Fibroblast of skin of right biceps (primary cell): ENCODE data around the gene PDC.
"Not testable (repeated sequence)": the region's sequence is repeated elsewhere in the genome, so short reads cannot be mapped to it uniquely, and the experiment has no call there.

Experiments
- DNase-seq: peaks from one replicate; pipeline ENCODE4 v3.0.0-alpha.2; 2013

Gene PDC

DNA sequence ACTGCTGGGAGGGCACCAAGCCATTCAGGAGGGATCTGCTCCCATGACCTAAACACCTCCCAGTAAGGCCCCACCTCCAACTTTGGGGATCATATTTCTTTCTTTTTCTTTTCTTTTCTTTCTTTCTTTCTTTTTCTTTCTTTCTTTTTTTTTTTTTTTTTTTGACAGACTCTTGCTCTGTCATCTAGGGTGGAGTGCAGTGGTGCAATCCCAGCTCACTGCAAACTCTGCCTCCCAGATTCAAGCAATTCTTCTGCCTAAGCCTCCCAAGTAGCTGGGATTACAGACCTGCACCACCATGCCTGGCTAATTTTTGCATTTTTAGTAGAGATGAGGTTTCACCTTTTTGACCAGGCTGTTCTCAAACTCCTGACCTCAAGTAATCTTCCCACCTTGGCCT lies 4.6 kb upstream of the PDC start:
- not testable (repeated sequence) for DNase-seq

DNA sequence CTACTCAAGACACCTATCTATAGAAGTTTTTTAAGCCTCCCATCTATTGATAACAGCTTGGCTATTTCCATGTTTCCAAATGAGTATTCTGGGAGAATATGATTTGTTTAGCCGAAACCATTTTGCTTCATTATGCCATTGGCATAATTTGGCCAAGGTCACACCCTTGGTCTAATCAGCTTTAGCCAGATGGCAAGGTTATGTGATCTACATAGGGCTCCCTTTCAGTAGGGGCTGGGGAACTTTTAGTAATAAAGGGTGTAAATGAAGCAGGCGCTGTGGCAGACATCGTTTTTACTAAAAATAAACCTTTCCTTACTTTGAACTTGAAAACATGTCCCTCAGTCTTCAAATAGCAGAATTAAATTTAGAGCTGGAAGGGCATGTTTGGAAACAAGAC lies 3.0 kb upstream of the PDC start:
- DNase-seq: no peak

DNA sequence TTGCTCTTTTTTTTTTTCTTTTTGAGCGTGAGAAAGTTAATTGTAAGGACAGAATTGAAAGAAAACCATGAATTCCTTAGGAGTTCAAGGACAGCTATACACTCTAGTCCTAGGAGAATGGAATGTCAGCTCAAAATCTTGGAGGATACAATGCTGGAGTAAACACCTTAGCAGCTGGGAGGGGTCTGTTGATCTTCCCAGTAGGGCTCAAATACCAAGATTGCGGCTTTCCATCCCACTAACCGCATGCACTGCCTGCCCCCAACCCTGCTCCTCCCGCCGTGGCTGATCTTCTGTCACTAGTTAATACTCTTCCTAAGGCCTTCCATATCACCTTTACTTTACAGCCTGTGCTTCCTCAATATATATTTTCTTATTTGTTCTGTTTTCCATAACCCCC lies 2.6 kb upstream of the PDC start:
- no peak for DNase-seq

DNA sequence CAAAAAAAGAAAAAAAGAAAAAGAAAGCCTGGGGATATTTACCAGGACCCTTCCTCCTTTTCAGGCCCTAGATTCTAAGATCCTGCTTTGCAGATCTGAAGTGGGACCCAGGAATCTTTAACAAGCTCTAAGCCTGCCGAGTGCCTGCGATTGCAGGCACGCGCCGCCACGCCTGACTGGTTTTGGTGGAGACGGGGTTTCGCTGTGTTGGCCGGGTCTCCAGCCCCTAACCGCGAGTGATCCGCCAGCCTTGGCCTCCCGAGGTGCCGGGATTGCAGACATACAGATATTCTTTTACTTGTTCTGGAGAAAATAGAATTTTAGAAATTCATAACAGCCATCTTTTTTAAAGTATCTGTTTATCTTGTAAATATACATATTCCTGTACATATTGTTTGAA lies 1.8 kb downstream of the PDC start:
- not testable (repeated sequence) for DNase-seq

DNA sequence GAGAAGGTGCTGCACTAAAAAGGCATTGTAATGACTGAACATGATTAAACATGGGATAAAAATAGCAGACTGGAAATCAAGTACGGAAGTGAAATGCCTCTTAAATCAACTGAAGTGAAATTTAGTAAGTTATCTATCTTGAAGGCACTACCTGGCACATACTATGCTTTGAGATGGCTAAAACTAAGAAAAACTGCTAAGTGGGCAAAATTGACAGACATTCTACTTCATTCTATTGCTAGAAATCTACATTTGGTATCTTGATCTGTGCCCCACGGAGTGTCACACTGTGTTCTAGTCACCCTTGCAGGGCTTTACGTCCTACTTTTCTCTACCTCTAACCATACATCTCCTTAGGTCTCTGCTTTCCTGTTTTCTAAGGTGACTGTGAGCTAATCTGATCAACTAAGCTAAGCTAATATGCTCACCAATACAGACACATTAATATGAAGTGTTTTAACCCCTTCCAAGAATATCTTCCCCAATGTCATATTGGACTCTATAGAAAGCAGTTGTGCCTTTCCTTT lies 4.1 kb downstream of the PDC start:
- DNase-seq: no peak

DNA sequence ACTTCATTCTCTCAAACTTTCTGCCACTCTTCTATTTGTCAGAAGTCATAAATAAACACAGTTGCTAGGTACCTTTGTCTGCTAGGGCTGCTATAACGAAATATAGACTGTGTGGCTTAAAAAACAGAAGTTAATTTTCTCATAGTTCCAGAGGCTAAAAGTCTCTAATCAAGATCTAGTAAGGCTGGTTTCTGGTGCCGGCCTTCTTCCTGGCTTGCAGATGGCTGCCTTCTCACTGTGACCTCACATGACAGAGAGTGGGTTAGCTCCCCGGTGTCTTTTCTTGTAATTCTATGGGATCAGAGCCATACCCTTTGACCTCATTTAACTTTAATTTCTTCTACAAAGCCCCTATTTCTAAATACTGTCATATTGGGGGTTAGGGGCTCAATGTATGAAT lies 5.9 kb downstream of the PDC start:
- no peak for DNase-seq

DNA sequence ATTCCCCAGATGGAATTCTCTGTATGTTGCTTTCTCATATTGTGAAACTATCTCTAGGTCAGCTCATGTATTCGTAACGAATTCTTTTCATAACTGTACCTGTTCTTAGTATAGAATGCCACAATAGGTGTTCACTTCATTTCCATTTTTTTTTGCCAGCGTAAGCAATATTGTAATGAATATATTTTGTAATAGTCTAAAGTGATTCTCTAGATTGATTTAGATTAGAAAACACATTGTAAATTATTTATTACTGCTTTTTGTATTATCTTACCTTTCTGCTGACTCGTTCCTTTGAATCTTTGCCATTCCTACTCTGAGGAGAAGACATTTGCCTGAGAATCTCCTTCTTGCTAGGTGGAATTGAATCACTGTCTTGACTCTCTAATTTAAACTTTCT lies 14.8 kb downstream of the PDC start:
- DNase-seq: no peak

DNA sequence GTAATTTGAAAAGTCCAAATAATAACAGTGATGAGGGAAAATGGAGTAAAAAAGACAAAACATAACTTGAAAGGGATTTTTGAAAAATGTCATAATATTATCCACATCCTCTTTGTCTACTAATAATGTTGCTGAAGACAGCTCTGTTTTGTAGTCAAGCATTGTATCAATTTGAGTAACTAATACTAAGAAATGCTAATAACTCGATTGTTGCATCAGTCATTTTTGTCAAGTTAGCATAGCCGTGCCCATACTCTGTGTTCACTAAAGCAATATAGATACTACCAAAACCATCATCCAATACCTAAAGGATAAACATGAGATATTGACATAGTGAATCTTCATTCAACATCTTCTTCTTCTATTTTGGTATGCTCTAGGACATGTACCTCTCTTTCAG lies 17.3 kb downstream of the PDC start:
- DNase-seq: no peak

DNA sequence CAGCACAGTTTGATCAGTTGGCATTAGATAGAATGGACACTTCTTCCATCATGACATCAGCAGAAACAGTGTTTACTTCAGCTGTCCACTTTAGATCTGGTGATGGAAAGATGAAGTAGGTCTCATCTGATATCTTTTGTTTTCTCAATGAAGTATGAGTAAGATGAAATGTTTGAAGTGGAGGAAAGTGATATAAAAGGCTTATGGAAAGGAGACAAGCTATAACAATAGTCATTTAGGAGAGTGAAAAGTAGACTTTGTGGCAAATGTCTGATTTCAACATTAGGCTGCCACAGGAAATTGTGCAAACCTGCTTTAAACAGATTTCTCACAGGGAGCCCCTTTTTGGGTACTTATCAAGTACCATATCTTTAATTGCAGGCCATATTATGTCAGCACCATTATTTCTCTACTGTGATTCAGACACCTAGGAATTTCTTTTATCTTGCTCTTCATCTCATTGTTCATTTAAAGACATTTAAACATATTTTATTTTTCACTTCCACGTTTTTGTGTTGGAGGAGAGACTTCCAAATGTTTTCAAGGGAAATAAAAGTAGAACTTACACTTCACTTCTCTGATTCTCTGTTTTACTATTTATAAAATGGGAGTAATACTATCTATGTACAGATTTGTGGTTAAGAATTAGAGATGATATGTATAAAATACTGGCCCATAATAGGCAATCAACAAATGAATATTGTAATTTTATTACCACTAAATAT lies 18.1 kb downstream of the PDC start:
- peak; percentile 82 for DNase-seq

DNA sequence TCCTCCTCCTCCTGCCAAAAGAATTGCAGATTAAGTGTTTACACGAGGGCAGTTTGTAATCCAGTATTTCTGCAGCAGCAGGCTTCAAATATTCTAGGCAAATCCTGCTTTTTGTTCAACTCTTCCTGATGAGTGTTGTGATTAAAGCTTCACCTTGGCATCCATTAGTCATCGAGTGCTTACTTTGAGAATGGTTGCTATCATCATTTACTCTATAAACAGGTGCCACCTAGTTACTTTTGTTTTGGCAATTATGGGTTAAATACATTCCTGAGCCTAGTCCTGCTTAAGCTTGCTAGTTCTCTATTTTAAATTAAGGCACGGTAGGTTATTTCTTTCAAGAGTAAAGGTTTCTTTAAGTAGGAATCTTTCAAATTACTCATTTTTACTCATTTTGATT lies 20.3 kb downstream of the PDC start:
- DNase-seq: no peak

DNA sequence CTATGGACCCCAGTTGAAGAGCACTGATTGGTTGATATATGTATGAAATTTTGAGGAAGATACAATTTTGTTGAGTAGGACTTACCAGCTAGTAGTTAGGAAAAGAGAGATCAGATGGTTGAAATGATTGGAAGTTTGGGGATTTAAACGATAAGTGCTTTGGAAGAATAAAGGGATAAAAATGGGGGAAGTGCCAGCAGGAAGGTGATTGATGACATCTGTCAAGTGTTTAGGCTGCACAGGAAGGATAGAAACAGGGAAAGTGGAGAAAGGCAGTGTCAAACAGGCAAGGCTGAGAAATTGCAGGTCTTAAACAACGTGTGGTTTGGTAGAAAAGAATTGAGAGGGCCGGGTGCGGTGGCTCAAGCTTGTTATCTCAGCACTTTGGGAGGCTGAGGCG lies 22.3 kb downstream of the PDC start:
- DNase-seq: no peak

DNA sequence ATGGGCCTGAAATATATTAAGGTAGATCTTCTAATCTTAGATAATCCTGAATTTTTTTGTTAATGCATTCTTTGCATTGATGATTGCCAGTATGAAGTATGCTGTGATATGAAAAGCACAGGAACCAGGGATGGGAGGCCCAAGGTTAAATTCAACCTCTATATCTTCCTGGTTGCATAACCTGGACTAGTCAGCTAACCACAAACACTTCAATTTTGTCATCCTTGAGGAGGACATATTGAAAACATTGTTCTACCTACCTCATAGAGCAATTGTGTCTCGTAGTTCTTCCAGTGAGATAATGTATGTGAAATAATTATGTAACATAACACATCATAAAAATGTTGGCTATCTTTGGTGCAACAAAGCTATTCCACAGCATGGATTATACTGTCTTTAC lies 25.6 kb downstream of the PDC start:
- peak; percentile 38 for DNase-seq

DNA sequence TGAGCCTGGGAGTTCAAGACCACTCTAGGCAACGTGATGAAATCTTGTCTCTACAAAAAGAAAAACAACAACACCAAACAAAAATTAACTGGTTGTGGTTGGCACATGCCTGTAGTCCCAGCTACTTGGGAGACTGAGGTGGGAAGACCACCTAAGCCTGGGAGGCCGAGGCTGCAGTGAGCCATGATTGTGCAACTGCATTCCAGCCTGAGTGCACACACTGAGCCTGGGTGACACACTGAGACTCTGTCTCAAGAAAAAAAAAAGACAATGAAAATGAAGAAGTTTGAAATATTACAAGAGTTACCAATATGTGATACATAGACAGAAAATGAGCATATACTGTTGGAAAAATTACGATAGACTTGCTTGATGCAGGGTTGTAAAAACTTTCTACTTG lies 31.9 kb downstream of the PDC start:
- DNase-seq: peak; percentile 18

DNA sequence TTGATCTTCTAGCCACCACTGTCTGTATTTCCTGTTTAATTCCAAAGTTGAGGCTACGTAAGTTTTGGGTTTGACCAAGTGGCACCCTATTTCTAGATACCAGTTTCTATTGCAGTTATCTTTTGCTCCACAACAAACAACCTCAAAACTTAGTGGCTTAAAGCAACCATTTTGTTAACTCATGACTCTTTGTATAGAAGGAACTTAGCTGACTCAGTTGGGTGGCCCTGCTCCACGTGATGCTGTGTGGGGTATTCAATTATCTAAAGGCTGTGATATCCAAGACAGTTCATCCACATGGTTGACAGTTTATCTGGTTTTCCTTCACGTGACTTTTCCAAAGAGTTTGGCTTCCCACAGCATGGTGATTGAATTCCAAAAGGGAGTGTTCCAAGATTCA lies 34.8 kb downstream of the PDC start:
- no peak for DNase-seq

DNA sequence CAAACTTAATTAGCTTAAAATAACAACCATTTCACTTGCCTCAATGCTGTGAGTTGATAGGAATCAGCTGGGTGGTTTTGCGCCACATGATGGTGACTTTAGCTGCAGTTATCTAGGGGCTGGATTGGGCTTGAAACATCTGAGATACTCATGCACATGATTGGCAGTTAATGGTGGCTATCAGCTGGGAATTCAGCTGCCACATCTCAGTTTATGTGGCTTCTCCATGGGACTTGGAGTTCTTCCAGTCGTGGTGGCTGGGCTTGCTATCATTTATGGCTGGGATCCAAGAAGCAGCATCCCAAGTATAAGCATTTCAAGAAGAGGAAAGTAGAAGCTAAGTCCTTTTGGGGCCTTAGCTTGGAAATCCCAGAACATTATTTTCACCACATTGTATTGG lies 36.4 kb downstream of the PDC start:
- DNase-seq: peak; percentile 23

DNA sequence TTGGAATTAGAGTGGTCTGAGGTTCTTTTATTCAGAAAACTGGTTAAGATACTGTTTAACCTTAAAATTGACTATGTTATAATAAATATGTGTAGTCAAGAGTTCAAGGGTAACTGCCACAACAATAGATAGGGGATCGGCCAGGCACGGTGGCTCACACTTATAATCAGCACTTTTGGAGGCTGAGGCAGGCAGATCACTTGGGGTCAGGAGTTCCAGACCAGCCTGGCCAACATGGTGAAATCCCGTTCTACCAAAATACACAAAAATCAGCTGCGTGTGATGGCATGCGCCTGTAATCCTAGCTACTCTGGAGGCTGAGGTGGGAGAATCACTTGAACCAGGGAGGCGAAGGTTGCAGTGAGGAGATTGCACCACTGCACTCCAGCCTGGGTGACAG lies 39.5 kb downstream of the PDC start:
- no peak for DNase-seq

DNA sequence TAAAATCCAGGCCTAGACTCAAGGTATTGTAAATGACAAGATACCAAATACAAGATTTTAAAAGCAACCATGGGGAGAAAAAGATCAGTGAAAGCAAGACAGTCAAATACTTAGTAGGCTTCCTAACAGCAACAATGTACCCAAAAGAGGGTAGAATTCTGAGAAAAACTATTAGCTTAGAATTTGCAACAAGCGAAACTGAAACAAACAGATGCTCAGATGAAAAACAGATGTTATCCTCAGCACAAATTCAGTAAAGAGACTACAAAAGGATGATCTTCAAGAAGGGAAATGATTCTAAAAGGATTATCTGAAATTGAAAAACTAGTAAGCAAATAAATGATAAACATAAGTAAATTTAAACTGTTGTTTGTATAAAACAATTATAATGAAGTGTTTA lies 40.0 kb downstream of the PDC start:
- DNase-seq: peak; percentile 1

DNA sequence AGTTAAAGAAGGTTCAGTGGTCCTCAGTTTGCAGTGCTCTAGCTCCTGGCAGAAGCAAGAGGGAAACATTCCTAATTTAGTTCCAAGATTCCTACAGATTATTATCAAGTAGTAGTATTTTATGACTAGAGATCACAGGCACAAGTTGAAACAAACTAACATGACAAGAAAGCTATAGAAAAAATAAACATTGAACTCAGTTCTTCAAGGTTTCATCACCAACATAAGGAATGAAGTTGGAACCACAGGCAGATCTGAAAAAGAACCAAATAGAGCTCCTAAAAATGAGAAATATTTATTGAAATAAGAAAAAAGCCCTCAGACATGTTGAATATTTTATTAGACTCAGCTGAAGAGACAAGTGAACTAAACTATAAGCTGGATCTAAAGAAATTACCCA lies 40.6 kb downstream of the PDC start:
- peak; percentile 4 for DNase-seq

DNA sequence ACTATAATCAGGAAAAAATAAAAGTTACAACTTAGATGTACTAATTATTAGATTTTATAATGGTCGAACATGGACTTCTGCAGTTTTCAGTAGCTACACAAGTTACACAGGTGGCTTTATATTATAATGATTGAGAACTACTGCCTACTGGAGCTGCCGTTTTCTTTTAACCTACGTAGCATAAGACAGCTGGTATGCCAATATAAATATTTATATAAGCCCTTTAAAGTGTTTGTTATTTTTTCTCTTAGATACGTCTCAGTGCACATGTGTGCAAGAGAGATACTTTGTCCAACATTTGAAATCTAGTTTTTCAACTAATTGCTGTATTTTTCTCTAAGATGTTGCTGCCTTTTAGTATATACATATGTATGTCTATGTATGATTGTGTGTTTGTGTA lies 42.4 kb downstream of the PDC start:
- no peak for DNase-seq

DNA sequence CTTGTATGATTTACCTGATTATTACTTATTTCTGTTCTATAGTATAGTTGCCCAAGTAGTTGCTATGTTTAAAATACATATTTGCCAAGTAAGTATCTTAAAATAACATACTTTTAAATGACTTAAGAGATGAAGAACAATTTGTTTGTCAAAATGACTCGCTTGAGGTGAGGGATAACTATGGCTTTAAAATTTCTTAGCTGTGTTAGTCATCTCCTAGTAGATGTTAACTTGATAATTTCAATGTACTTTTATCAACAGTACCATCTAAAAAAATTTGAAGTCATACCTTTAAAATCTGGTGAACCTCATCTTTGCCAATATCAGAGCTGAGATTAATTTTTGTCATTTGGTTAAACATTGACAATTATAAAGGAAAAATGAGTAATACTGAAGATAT lies 47.6 kb downstream of the PDC start:
- peak; percentile 45 for DNase-seq

DNA sequence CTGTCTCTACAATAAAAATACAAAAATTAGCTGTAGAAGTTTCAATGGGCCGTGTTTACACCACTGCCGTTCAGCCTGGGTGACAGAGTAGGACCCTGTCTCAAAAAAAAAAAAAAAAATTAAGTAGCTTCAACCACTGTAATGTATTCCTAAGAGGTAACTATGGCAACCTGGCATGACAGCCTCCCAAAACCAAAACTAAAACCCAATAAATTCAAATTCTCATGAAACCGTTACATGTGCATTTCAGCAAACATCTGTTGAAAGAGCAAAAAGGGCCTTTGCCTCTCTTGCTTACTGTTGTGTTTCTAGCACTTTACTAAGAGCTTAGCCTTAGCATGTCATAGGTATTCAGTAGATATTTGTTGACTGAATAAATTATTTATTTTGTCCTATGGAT lies 51.8 kb downstream of the PDC start:
- no peak for DNase-seq

DNA sequence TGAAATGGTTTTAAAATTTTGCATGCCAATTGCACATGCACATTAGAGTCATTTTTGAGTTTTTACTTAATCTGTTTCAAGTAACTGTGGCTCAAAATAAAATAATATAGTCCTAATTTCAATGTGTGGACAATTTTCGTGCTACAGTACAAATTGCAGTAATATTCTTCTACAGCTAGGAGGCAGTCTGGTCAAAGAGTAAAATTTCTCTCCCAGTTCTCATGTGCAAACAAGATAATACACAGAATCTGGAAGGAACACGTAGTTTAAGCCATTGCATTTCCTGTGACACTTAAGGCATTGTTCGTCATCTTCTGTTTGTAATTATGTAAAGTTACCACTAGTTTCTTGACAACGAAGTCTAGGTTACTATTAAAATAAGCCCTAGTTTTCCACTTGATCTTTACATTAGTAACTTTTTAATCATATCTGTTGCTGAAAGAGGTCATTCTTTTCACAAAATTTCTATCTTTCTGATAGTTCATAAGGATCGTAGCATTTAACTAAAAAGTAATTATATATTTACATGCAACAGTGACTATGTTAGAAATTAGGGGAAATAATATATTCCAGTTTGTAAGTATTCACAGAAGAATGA lies 56.4 kb downstream of the PDC start:
- DNase-seq: peak; percentile 75

DNA sequence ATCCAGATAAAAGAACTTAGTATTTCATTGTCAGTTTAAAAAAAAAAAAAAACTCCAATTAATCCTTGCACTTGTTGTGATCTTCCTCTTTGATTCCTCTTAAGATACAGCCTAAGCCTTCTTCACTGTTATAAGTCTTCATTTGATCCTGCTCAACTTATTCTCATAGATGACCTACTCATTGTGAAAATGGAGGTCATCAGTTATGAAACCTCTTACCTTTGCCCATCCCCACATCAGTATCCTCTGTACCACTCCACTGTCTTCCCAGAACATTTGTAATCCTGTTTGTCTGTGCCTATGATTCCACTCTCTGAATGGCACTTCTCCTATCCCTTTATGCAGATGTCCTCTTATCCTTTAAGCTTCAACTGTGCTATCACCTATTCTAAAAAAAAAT lies 57.3 kb downstream of the PDC start:
- DNase-seq: no peak

DNA sequence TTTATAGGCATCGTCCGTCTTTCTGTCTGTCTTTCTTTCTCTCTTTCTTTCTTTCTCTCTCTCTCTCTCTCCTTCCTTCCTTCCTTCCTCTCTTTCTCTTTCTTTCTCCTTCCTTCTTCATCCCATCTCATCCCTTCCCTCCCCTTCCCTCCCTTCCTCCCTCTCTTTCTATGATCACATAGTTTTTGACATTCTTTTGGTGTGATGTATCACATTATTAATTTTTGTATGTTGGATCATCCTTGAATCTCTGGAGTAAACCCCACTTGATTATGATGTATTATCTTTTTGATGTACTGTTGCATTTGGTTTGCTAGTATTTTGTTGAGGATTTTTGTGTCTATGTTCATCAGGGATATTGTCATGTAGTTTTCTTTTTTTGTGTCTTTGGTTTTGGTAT lies 59.5 kb downstream of the PDC start:
- DNase-seq: peak; percentile 47
